GM23248 (cell line): ENCODE results near the gene LGI4.

ENCODE experiments used
- EZH2 ChIP-seq: fragments of 200-600 bp; sonication (generic); IDR thresholded peaks from 2 replicates; pipeline ENCODE4 v1.6.1; 2018; ENCODE audit warnings: antibody characterized with exemption, mild to moderate bottlenecking; ENCODE audit not compliant: insufficient read depth, poor library complexity, severe bottlenecking
- EZH2phosphoT487 ChIP-seq: fragments of 200-600 bp; sonication (generic); IDR thresholded peaks from 2 replicates; pipeline ENCODE4 v1.6.1; 2018; ENCODE audit warnings: antibody characterized with exemption, moderate library complexity, mild to moderate bottlenecking, low read depth; ENCODE audit not compliant: insufficient read depth

DNA sequence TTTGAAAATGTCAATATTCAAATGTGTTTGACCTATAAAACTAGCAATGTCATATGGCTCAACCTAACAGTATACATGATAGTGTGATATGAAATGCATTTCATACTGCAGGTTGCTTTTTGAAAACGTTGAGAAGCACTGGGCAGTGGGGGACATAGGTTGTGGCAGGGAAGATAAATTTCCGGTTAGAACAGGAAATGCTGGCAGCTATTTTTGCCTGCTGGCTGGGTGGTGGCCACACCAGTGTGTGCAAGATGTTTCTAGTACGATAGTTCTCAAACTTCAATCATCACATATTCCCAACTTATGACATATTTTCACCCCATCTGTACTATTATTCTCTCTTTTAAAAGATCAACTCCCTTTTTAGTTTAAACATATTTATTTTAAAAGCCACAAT lies 36.9 kb upstream of the LGI4 start:
- TF ChIP-seq EZH2 (no peak), EZH2phosphoT487 (no peak)
